HG03469 (cell line): ENCODE measurements around the gene HMCN2.

Source experiments
- ATAC-seq: cut with Tn5 transposase; IDR thresholded peaks from one replicate; pipeline ENCODE4 v1.9.1; 2021; ENCODE audit warnings: mild to moderate bottlenecking, moderate library complexity, moderate number of reproducible peaks; ENCODE audit not compliant: unreplicated experiment

The HMCN2 gene

GRCh38 chr9:130478736-130479575 is 213.4 kb downstream of the HMCN2 start:
- no peak for ATAC-seq

- no peak for ATAC-seq
Measured at GRCh38 chr9:130479587-130479986, 214.0 kb downstream of the HMCN2 start.

GRCh38 chr9:130480673-130481072 is 215.1 kb downstream of the HMCN2 start:
- no peak for ATAC-seq

- no peak for ATAC-seq
Measured at GRCh38 chr9:130482463-130482862, 216.9 kb downstream of the HMCN2 start.

GRCh38 chr9:130483371-130483971 is 217.9 kb downstream of the HMCN2 start:
- no peak for ATAC-seq
